Natural killer cell (primary cell): ENCODE data around the gene MPZL2. TPM values are rescaled to one million over a fixed set of nuclear protein-coding genes. Genes with fewer than 3 reads are reported as not detected.

Experiments used
- ATAC-seq, 3 donors: fragments of 150-1000 bp in 2 of 3; fragments of 200-7000 bp in 1 of 3; cut with Tn5 transposase; 1 replicate in 1 of 3; 2 replicates in 2 of 3; pipeline ENCODE4 v1.10.0; 2021; ENCODE audit warnings: mild to moderate bottlenecking in 2 of 3, moderate library complexity in 2 of 3
- DNase-seq, 2 donors: peaks; one replicate each; pipeline versions ENCODE4 v3.0.0 to v3.0.0-alpha.2; 2013 to 2021; ENCODE audit warnings: mixed read lengths in 1 of 2
- H3K27ac ChIP-seq: one replicate; pipeline ENCODE4 v1.5.1; 2013; ENCODE audit warnings: mild to moderate bottlenecking, low read length
- H3K27me3 ChIP-seq: one replicate; pipeline ENCODE4 v1.6.1; 2013; ENCODE audit warnings: low read length; ENCODE audit not compliant: control insufficient read depth, insufficient read depth
- H3K36me3 ChIP-seq: one replicate; pipeline ENCODE4 v1.6.1; 2013; ENCODE audit warnings: low read length; ENCODE audit not compliant: control insufficient read depth, insufficient read depth
- H3K4me1 ChIP-seq: one replicate; pipeline ENCODE4 v1.6.1; 2013; ENCODE audit warnings: low read length; ENCODE audit not compliant: control insufficient read depth, insufficient read depth
- H3K4me3 ChIP-seq: one replicate; pipeline ENCODE4 v1.5.1; 2013; ENCODE audit warnings: low read length
- H3K9me3 ChIP-seq: one replicate; pipeline ENCODE4 v1.6.1; 2013; ENCODE audit warnings: low read length; ENCODE audit not compliant: control insufficient read depth, insufficient read depth
- H3K27ac Mint-ChIP-seq, 2 donors: one replicate each; pipeline ENCODE4 v1.8.0; 2022; ENCODE audit warnings: mild to moderate bottlenecking in 2 of 2, mixed read lengths in 2 of 2, moderate library complexity in 1 of 2
- H3K27me3 Mint-ChIP-seq, 2 donors: one replicate each; pipeline ENCODE4 v1.8.0; 2022; ENCODE audit warnings: low read depth in 2 of 2, mixed read lengths in 2 of 2
- H3K36me3 Mint-ChIP-seq: one replicate; pipeline ENCODE4 v1.8.0; 2022; ENCODE audit warnings: mixed read lengths
- H3K4me1 Mint-ChIP-seq, 2 donors: one replicate each; pipeline ENCODE4 v1.8.0; 2022; ENCODE audit warnings: mixed read lengths in 2 of 2
- H3K4me3 Mint-ChIP-seq: one replicate; pipeline ENCODE4 v1.8.0; 2022; ENCODE audit warnings: mild to moderate bottlenecking, moderate library complexity, mixed read lengths
- H3K9me3 Mint-ChIP-seq, 2 donors: one replicate each; pipeline ENCODE4 v1.8.0; 2022; ENCODE audit warnings: mixed read lengths in 2 of 2
- WGBS: methylation state at CpG from one replicate; pipeline ENCODE4 v1.1.7; 2013; ENCODE audit warnings: missing lambda C conversion rate; ENCODE audit not compliant: insufficient coverage; 5-methylcytosine and 5-hydroxymethylcytosine counted together
- intact Hi-C: fragments of 100-400 bp; cut with micrococcal nuclease; formaldehyde crosslinking; loops from one replicate; pipeline ENCODE4 v1.14.2; 2022
- total RNA-seq, 4 donors: library from RNA; stranded (reverse); fragments of 120-200 nt in 1 of 4; gene quantifications; one replicate each; pipeline versions ENCODE4 v1.2.3 to v1.2.4, GENCODE V29; 2013 to 2022
- TF ChIP-seq, protein P1 (sequence below): fragments of 200-600 bp; IDR thresholded peaks from one replicate; pipeline ENCODE4 v1.8.0; 2022; ENCODE audit warnings: antibody characterized with exemption

The MPZL2 gene
- total RNA-seq, 3 donors from 2014 or later (not counting 1 experiment from before 2014, with no cell fraction given): 0.49 to 0.58 TPM; not detected in 1

DNA sequence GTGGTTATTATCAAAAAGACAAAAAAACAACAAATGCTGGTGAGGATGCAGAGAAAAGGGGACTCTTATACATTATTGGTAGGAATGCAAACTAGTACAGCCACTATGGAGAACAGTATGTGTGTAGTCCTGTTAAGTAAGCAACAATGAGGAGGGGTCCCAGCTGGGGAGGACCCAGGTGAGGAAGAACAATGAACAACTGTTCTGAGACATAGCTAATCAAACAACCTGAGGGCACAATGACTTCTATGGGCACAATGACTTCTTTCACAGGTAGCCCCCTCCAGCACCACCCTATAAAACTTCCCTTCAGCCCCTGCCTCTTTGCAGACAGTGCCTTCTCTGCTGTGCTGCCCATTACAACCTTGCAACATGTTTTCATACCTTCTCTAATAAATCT lies 44.9 kb downstream of the MPZL2 start:
- H3K27ac Mint-ChIP-seq: no peak overlapping the region
- H3K4me3 Mint-ChIP-seq: no peak overlapping the region
- no peaks in the 10 kb centered on the region for H3K36me3 Mint-ChIP-seq
- Histone ChIP-seq H3K4me1 (peaks cover 46% of the 10 kb centered on the region), H3K9me3 (no peaks in the 10 kb centered on the region), H3K4me3 (no peak overlapping the region), H3K36me3 (no peaks in the 10 kb centered on the region), H3K27ac (peak overlapping the region; percentile 17), H3K27me3 (no peaks in the 10 kb centered on the region)
- H3K9me3 Mint-ChIP-seq: no peaks in the 10 kb centered on the region
- TF ChIP-seq, protein P1, sequence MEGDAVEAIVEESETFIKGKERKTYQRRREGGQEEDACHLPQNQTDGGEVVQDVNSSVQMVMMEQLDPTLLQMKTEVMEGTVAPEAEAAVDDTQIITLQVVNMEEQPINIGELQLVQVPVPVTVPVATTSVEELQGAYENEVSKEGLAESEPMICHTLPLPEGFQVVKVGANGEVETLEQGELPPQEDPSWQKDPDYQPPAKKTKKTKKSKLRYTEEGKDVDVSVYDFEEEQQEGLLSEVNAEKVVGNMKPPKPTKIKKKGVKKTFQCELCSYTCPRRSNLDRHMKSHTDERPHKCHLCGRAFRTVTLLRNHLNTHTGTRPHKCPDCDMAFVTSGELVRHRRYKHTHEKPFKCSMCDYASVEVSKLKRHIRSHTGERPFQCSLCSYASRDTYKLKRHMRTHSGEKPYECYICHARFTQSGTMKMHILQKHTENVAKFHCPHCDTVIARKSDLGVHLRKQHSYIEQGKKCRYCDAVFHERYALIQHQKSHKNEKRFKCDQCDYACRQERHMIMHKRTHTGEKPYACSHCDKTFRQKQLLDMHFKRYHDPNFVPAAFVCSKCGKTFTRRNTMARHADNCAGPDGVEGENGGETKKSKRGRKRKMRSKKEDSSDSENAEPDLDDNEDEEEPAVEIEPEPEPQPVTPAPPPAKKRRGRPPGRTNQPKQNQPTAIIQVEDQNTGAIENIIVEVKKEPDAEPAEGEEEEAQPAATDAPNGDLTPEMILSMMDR: no peak
- DNase-seq (no peak), ATAC-seq (no peak)
- H3K27me3 Mint-ChIP-seq: peaks cover 13 to 60% of the 10 kb centered on the region in 2 donors
- peaks cover 7 to 42% of the 10 kb centered on the region in 2 donors for H3K4me1 Mint-ChIP-seq
- intact Hi-C loops: no loop called here

DNA sequence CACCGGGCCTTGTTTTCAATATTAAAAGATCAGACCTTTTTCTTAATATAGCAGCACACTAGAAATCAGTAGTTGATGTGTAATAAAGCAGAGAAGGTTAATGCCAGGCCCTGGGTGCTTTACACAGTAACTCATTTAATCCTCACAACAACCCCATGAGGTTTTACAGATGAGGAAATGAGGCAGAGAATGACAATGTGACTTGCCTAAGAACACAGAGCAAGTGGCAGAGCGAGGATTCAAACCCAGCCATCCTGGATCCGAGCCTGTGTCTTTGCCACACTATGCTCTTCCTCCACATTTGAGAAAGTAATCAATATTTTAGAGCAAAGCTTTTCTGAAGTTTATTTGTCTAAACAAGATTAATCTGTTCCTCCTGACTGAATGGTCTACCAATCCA lies 46.5 kb downstream of the MPZL2 start:
- H3K27me3 ChIP-seq: no peaks in the 10 kb centered on the region
- peaks cover 39% of the 10 kb centered on the region for H3K4me1 ChIP-seq
- no peaks in the 10 kb centered on the region for H3K36me3 Mint-ChIP-seq
- H3K4me1 Mint-ChIP-seq: peaks cover 7 to 48% of the 10 kb centered on the region in 2 donors
- H3K27ac Mint-ChIP-seq: no peak overlapping the region
- H3K4me3 ChIP-seq: no peak overlapping the region
- peak in 1 of 2 donors; percentile 50 for DNase-seq
- intact Hi-C loops: no loop called here
- TF ChIP-seq, protein P1: no peak
- no peaks in the 10 kb centered on the region for H3K36me3 ChIP-seq
- no peaks in the 10 kb centered on the region for H3K9me3 Mint-ChIP-seq
- no peak overlapping the region for H3K4me3 Mint-ChIP-seq
- no peak overlapping the region for H3K27ac ChIP-seq
- no peak for ATAC-seq
- WGBS: 87% methylated on average over 2 of the region's 3 CpGs
- H3K27me3 Mint-ChIP-seq: peaks cover 13 to 63% of the 10 kb centered on the region in 2 donors
- H3K9me3 ChIP-seq: no peaks in the 10 kb centered on the region

DNA sequence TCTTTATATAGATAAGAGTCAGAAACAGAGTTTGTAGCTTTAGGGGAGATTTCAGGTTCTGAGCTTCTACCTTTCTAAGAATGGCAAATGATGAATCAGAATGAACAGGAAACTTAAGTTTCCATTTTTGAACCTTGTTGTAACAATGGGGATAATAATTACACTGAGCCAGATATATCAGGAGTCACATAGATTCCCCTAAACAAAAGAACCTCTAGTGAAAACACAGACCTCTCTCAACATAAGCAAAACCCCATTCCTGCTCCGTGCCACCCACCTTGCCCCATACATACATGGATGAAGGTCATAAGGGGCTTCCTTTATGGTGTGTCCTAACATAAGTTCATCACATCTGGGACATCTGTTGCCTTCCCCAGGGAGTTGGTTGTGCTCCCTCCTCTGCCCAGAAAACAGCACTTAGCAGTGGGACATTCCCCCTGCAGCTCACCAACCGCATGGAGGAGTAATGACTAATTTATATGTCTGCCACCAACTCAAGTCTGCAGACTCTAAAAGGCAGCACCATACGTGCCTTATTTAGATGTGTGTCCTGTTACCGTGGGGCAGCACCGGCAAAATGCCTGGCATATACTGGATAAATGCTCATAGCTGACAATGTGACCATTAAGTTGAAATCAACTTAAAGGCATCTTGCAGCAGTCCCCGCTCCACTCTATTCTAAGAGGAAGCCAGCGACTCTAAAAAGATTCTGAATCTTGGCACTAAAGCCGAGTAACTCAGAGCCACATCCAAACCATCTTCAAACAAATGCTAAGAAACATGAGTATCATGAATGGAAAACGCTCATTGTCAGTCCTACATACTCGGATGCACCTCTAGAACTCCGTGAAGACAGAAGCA lies 47.2 kb downstream of the MPZL2 start:
- Mint-ChIP-seq H3K27ac (peak overlapping the region in 1 of 2 donors; percentile 7), H3K27me3 (peaks cover 14 to 65% of the 10 kb centered on the region in 2 donors)

More for the DNA sequence above, 47.2 kb downstream of the MPZL2 start:
- no peaks in the 10 kb centered on the region for H3K36me3 ChIP-seq
- Mint-ChIP-seq H3K36me3 (no peaks in the 10 kb centered on the region), H3K4me1 (peaks cover 7 to 48% of the 10 kb centered on the region in 2 donors), H3K9me3 (no peaks in the 10 kb centered on the region), H3K4me3 (no peak overlapping the region)
- H3K4me3 ChIP-seq: no peak overlapping the region
- no peaks in the 10 kb centered on the region for H3K27me3 ChIP-seq
- peaks cover 35% of the 10 kb centered on the region for H3K4me1 ChIP-seq
- 64% methylated on average over 11 of the region's 11 CpGs for WGBS
- no peaks in the 10 kb centered on the region for H3K9me3 ChIP-seq
- intact Hi-C loops: no loop called here
- ATAC-seq (peak in 1 of 3 donors; percentile 49), DNase-seq (peak in 1 of 2 donors; percentile 73)
- H3K27ac ChIP-seq: peak overlapping the region; percentile 19
- TF ChIP-seq, protein P1: no peak
